ENCODE results near the gene SLC7A6.

Gene SLC7A6

GRCh38 chr16:68264128-68265077 lies at the start of gene SLC7A6:
SLC7A6 (plus strand) TSS chr16:68264526; CDS start chr16:68274727, 10,201 bp downstream.
- Histone ChIP-seq H3K4me3 (peak within 1 kb of the TSS; percentile 86), H3K9me3 (no peaks in the 10 kb centered on the region), H3K4me1 (peaks cover 18% of the 10 kb centered on the region), H3K27me3 (ENCODE audit: low read depth) (no peaks in the 10 kb centered on the region), H3K36me3 (replicated peaks) (peaks cover 10% of the 10 kb centered on the region)
- DNase-seq (ENCODE audit: low spot score in 2 of 2): peak; percentile 33 to 84
- in situ Hi-C loops (cut with MboI; ENCODE audit: low sequenced_read_pairs): loop anchor here (5.0 kb wide), 1 partner anchor 63 kb away; no protein-coding TSS in a partner anchor

DNA sequence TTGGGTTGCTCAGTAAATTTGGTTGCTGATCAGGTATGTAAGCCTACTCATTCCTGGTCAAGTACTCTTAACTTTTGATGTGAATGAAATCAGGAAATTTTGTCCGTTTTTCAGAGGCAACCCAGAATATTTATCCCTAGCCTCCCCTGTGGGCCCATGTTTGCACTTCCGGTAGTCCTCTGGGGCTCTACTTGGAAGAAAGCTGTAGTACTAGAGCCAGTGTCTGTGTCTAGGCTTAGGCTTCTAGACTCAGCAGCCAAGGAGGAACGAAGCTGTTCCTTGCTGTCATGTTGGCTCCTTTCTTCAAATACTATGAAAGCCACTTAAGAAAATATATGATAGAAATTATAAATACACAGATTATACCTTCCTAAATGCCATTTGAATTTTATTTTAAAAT lies 49.6 kb upstream of the SLC7A6 start:
- H3K9me3 ChIP-seq: no peaks in the 10 kb centered on the region
- H3K4me1 ChIP-seq: no peaks in the 10 kb centered on the region
- no peaks in the 10 kb centered on the region for H3K36me3 ChIP-seq (replicated peaks)
- H3K27me3 ChIP-seq (ENCODE audit: low read depth): no peaks in the 10 kb centered on the region
- in situ Hi-C loops (cut with MboI; ENCODE audit: low sequenced_read_pairs): no loop called here
- no peak overlapping the region for H3K4me3 ChIP-seq
- DNase-seq (ENCODE audit: low spot score in 2 of 2): no peak

DNA sequence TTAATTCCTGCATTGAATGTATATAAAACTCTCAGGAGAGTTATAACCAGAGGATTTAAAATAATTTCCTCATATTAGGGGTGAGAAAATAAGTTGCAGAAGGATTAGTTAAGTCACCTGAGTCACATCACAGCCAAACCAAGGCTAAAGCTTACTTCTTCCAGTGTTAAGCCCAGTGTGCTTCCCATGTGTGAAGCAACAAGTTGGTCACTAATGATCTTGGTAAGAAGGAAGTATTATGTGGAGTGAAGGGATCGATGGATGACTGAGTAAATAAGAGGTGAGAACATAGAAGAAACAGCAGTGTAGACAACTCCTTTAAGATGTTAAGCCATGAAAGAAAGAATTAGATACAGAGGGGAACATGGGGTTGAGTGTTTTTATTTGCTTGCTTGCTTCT lies 49.0 kb upstream of the SLC7A6 start:
- no peaks in the 10 kb centered on the region for H3K9me3 ChIP-seq
- no peak for DNase-seq (ENCODE audit: low spot score in 2 of 2)
- H3K4me1 ChIP-seq: no peaks in the 10 kb centered on the region
- H3K36me3 ChIP-seq (replicated peaks): no peaks in the 10 kb centered on the region
- in situ Hi-C loops (cut with MboI; ENCODE audit: low sequenced_read_pairs): no loop called here
- H3K4me3 ChIP-seq: no peak overlapping the region
- no peaks in the 10 kb centered on the region for H3K27me3 ChIP-seq (ENCODE audit: low read depth)

GRCh38 chr16:68216240-68216639 lies 48.1 kb upstream of the SLC7A6 start:
- Histone ChIP-seq H3K4me1 (no peaks in the 10 kb centered on the region), H3K36me3 (replicated peaks) (no peaks in the 10 kb centered on the region), H3K27me3 (ENCODE audit: low read depth) (no peaks in the 10 kb centered on the region), H3K4me3 (no peak overlapping the region), H3K9me3 (no peaks in the 10 kb centered on the region)
- DNase-seq (ENCODE audit: low spot score in 2 of 2): no peak
- in situ Hi-C loops (cut with MboI; ENCODE audit: low sequenced_read_pairs): no loop called here

DNA sequence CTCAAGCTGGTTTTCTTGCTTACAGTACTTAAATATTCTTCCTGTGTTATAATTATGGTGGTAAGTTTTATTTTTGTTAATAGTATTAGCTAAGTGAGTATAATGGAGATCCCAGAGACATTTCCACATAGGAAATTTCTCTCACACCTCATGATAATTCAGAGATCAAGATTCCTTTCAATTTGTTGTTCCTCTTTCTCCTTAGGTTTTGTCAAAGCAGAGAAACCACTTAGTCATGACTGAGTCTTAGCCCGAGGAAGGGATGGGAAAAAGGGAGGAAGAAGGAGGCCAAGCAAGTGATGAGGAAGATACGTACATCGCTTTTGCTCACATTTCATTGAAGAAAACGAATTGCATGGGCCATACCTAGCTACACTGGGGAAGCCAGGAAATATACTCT lies 46.8 kb upstream of the SLC7A6 start:
- H3K9me3 ChIP-seq: no peaks in the 10 kb centered on the region
- H3K27me3 ChIP-seq (ENCODE audit: low read depth): no peaks in the 10 kb centered on the region
- H3K4me1 ChIP-seq: peaks cover 7% of the 10 kb centered on the region
- DNase-seq (ENCODE audit: low spot score in 2 of 2): no peak
- H3K4me3 ChIP-seq: no peak overlapping the region
- H3K36me3 ChIP-seq (replicated peaks): no peaks in the 10 kb centered on the region
- in situ Hi-C loops (cut with MboI; ENCODE audit: low sequenced_read_pairs): no loop called here

GRCh38 chr16:68219725-68220351 lies 44.5 kb upstream of the SLC7A6 start:
- no peak overlapping the region for H3K4me3 ChIP-seq
- H3K9me3 ChIP-seq: no peaks in the 10 kb centered on the region
- no peaks in the 10 kb centered on the region for H3K36me3 ChIP-seq (replicated peaks)
- in situ Hi-C loops (cut with MboI; ENCODE audit: low sequenced_read_pairs): no loop called here
- peaks cover 16% of the 10 kb centered on the region for H3K4me1 ChIP-seq
- no peak for DNase-seq (ENCODE audit: low spot score in 2 of 2)
- H3K27me3 ChIP-seq (ENCODE audit: low read depth): no peaks in the 10 kb centered on the region

DNA sequence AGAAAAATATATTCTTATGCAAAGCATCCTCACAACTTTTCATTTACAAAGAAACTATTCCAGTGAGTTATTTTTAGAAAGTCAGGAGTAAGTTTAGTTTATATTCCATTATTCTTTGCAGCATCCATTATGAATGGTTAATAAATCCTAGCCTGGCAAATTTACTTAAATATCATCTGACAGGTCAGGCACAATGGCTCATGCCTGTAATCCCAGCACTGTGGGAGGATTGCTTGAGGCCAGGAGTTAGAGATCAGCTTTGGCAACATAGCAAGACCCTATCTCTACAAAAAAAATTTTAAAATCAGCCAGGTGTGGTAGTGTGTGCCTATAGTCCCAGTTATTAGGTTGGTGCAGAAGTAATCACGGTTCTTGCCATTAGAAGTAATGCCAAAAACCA lies 41.3 kb upstream of the SLC7A6 start:
- peak; percentile 56 to 83 for DNase-seq (ENCODE audit: low spot score in 2 of 2)
- peaks cover 16% of the 10 kb centered on the region for H3K4me1 ChIP-seq
- H3K9me3 ChIP-seq: no peaks in the 10 kb centered on the region
- H3K27me3 ChIP-seq (ENCODE audit: low read depth): no peaks in the 10 kb centered on the region
- in situ Hi-C loops (cut with MboI; ENCODE audit: low sequenced_read_pairs): no loop called here
- no peak overlapping the region for H3K4me3 ChIP-seq
- peaks cover 9% of the 10 kb centered on the region; the same call in 1 of the 2 replicates for H3K36me3 ChIP-seq (replicated peaks)

DNA sequence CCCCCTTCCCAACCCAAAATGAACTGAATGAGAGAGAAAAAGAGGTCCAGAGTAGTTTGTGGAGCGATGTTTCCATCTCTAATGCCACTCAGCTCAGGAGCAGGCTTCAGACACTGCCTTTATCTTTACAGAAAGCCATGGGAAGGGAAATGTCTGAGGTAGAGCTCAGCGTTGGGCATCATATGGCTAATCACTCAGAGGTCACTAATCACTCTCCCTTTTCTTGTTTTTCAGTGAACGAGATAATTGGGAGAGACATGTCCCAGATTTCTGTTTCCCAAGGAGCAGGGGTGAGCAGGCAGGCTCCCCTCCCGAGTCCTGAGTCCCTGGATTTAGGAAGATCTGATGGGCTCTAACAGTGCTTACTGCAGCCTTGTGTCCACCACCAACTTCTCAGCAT lies 38.2 kb upstream of the SLC7A6 start:
- Histone ChIP-seq H3K9me3 (no peaks in the 10 kb centered on the region), H3K27me3 (ENCODE audit: low read depth) (no peaks in the 10 kb centered on the region), H3K4me3 (no peak overlapping the region), H3K36me3 (replicated peaks) (peaks cover 9% of the 10 kb centered on the region; the same call in 1 of the 2 replicates), H3K4me1 (peaks cover 16% of the 10 kb centered on the region)
- no peak for DNase-seq (ENCODE audit: low spot score in 2 of 2)
- in situ Hi-C loops (cut with MboI; ENCODE audit: low sequenced_read_pairs): no loop called here

DNA sequence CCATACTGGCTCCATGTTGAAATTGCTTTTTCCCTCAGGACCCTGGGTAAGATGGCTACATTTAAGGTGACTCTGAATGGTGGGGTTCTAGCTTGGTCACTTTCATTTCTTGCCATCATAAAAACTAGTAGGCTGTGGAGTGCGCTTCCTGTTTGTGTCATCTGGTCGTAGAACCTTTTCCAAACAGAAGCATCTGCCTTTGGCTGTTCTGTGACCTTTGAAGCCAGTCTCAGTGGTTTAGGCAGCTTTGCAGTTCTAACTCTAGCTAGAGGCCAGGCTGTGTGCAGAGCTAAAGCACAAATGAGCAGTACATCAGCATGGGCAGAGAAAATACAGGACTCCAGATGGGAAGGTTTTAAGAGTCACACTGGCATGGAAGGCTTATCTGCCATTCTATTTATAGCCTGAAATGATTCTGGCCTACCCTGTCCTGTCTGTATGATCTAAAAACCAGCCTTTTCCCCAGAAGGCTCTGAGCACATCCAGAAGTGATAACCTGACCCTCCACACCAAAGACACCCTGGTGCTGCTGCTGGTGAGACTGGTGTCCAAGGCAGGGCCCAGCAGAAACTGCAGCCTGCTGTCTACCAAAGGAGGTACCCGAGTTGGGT lies 37.0 kb upstream of the SLC7A6 start:
- no peaks in the 10 kb centered on the region for H3K9me3 ChIP-seq
- H3K4me1 ChIP-seq: peaks cover 12% of the 10 kb centered on the region
- no peak for DNase-seq (ENCODE audit: low spot score in 2 of 2)
- in situ Hi-C loops (cut with MboI; ENCODE audit: low sequenced_read_pairs): no loop called here
- H3K4me3 ChIP-seq: no peak overlapping the region
- no peaks in the 10 kb centered on the region for H3K27me3 ChIP-seq (ENCODE audit: low read depth)
- peaks cover 9% of the 10 kb centered on the region; the same call in 1 of the 2 replicates for H3K36me3 ChIP-seq (replicated peaks)

DNA sequence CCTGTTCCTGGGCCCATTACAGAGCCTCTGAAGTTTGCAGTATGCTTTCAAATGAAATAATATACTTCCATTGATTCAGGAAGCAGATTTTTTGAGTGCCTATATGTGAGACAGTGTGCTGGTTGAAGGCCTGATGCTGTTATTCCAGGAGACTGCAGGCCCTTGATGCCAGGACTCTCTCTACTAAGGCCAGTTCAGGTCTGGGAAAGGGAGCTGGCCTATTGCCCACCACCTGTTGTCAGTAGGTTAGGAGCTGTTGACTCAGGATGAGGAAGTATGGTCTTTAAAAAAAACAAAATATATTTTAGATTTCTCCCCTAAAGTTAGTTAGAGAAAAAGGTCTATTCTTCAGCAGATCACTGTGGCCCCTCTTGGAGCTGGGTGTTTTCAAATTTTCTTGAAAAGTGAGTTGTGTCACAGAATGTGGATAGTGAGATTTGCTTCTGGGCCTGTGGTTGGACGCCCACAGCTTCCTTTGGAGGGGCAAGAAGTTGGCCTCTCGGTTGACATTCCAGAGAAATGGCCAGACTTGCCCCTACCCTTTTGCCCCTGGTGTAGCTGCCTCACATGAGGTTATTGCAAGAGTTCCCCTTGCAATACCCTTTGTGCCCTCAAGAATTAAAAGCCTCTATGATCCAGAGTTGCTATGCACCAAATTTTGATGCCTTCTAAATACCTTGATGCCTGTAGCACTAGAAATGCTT lies 36.3 kb upstream of the SLC7A6 start:
- no peak for DNase-seq (ENCODE audit: low spot score in 2 of 2)
- no peaks in the 10 kb centered on the region for H3K27me3 ChIP-seq (ENCODE audit: low read depth)
- in situ Hi-C loops (cut with MboI; ENCODE audit: low sequenced_read_pairs): no loop called here
- H3K4me3 ChIP-seq: no peak overlapping the region
- H3K4me1 ChIP-seq: peaks cover 5% of the 10 kb centered on the region
- no peaks in the 10 kb centered on the region for H3K9me3 ChIP-seq
- H3K36me3 ChIP-seq (replicated peaks): peaks cover 9% of the 10 kb centered on the region; the same call in 1 of the 2 replicates

DNA sequence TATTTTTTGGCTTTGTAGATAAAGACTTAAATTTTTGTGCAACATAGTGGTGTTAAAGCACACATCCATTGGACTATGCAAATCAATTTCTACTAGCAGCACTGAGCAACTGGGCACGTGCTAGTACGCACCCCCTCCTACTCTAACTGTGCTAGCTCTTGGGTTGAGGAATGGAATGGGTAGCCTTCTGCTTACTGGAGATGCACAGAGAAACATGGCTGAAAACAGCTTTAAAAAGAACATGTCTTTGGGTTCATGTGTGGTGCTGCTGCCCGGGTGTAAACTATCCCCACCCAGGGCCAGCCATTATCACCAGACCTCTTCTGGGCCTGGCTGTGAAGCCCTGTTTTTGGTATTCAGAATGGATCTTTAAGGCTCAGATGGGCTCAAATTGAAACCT lies 35.7 kb upstream of the SLC7A6 start:
- in situ Hi-C loops (cut with MboI; ENCODE audit: low sequenced_read_pairs): no loop called here
- no peak overlapping the region for H3K4me3 ChIP-seq
- H3K9me3 ChIP-seq: no peaks in the 10 kb centered on the region
- H3K27me3 ChIP-seq (ENCODE audit: low read depth): no peaks in the 10 kb centered on the region
- no peak for DNase-seq (ENCODE audit: low spot score in 2 of 2)
- no peaks in the 10 kb centered on the region for H3K4me1 ChIP-seq
- H3K36me3 ChIP-seq (replicated peaks): peaks cover 9% of the 10 kb centered on the region; the same call in 1 of the 2 replicates

GRCh38 chr16:68229431-68230175 lies 34.7 kb upstream of the SLC7A6 start:
- H3K4me1 ChIP-seq: no peaks in the 10 kb centered on the region
- peaks cover 9% of the 10 kb centered on the region; the same call in 1 of the 2 replicates for H3K36me3 ChIP-seq (replicated peaks)
- in situ Hi-C loops (cut with MboI; ENCODE audit: low sequenced_read_pairs): no loop called here
- no peaks in the 10 kb centered on the region for H3K9me3 ChIP-seq
- no peak overlapping the region for H3K4me3 ChIP-seq
- DNase-seq (ENCODE audit: low spot score in 2 of 2): peak; percentile 41 to 63
- H3K27me3 ChIP-seq (ENCODE audit: low read depth): no peaks in the 10 kb centered on the region

DNA sequence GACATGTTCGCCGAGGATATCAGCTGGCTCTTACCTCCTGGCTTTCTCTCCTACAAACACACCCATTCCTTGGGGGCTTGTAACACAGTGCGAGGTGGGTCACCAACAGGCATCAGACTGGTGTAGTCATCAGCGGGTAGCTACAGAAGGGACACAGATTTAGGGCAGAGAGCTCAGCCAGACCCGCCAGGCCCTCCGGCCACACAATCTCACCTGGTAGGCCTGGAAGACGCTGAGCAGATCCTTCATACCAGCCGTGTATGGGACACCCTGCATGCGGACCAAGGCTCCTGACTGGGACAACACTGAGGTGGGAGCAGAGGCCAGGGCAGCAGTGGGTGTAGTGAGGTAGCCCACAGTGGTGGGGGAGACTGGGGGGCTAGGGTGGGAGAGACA lies 34.2 kb upstream of the SLC7A6 start:
- H3K27me3 ChIP-seq (ENCODE audit: low read depth): no peaks in the 10 kb centered on the region
- no peaks in the 10 kb centered on the region for H3K9me3 ChIP-seq
- H3K4me3 ChIP-seq: no peak overlapping the region
- H3K36me3 ChIP-seq (replicated peaks): peaks cover 9% of the 10 kb centered on the region; the same call in 1 of the 2 replicates
- in situ Hi-C loops (cut with MboI; ENCODE audit: low sequenced_read_pairs): no loop called here
- no peaks in the 10 kb centered on the region for H3K4me1 ChIP-seq
- no peak for DNase-seq (ENCODE audit: low spot score in 2 of 2)
